Ureter (tissue), 1 donor: ENCODE data around the gene GALNT12. TPM values are rescaled to one million over a fixed set of nuclear protein-coding genes. Genes with fewer than 3 reads are reported as not detected.

ENCODE experiments used
- DNase-seq: peaks from one replicate; pipeline ENCODE4 v3.0.0-alpha.2; 2020; ENCODE audit warnings: low spot score
- total RNA-seq: library from RNA; stranded (reverse); gene quantifications from one replicate; pipeline ENCODE4 v1.2.4, GENCODE V29; 2023
- donor health status: DM: yes; HTN: yes; CAD: no.

The GALNT12 gene
- total RNA-seq, 1 donor from 2014 or later = 38.5 TPM

GRCh38 chr9:98833090-98833956 lies 25.9 kb downstream of the GALNT12 start:
- no peak for DNase-seq

GRCh38 chr9:98834386-98834785 lies 26.9 kb downstream of the GALNT12 start:
- no peak for DNase-seq

GRCh38 chr9:98836206-98836605 lies 28.7 kb downstream of the GALNT12 start:
- no peak for DNase-seq

- DNase-seq = no peak
Measured at GRCh38 chr9:98837516-98837915, 30.0 kb downstream of the GALNT12 start.

- no peak for DNase-seq
Measured at GRCh38 chr9:98838155-98838867, 30.8 kb downstream of the GALNT12 start.

- no peak for DNase-seq
Measured at GRCh38 chr9:98838868-98839565, 31.5 kb downstream of the GALNT12 start.

- no peak for DNase-seq
Measured at GRCh38 chr9:98839724-98840123, 32.3 kb downstream of the GALNT12 start.

- no peak for DNase-seq
Measured at GRCh38 chr9:98842510-98842909, 35.0 kb downstream of the GALNT12 start.

- no peak for DNase-seq
Measured at GRCh38 chr9:98846081-98846480, 38.6 kb downstream of the GALNT12 start.

GRCh38 chr9:98846879-98847278 lies 39.4 kb downstream of the GALNT12 start:
- no peak for DNase-seq

GRCh38 chr9:98848450-98849149 lies 41.1 kb downstream of the GALNT12 start:
- peak; percentile 88 for DNase-seq

GRCh38 chr9:98849563-98849962 lies 42.1 kb downstream of the GALNT12 start:
- no peak for DNase-seq

- no peak for DNase-seq
Measured at GRCh38 chr9:98850851-98851729, 43.6 kb downstream of the GALNT12 start.

GRCh38 chr9:98851730-98852459 lies 44.4 kb downstream of the GALNT12 start:
- DNase-seq = no peak

- no peak for DNase-seq
Measured at GRCh38 chr9:98852460-98852734, 44.9 kb downstream of the GALNT12 start.

- DNase-seq = no peak
Measured at GRCh38 chr9:98852961-98853360, 45.5 kb downstream of the GALNT12 start.

- DNase-seq = no peak
Measured at GRCh38 chr9:98854266-98854665, 46.8 kb downstream of the GALNT12 start.

- DNase-seq = no peak
Measured at GRCh38 chr9:98855592-98855991, 48.1 kb downstream of the GALNT12 start.

GRCh38 chr9:98856982-98857381 lies 49.5 kb downstream of the GALNT12 start:
- DNase-seq = no peak

- no peak for DNase-seq
Measured at GRCh38 chr9:98859941-98860340, 52.5 kb downstream of the GALNT12 start.
